HG03108 (cell line): Measurements from ENCODE around the gene CPM.

Experiments
- ATAC-seq: cut with Tn5 transposase; IDR thresholded peaks from one replicate; pipeline ENCODE4 v1.9.1; 2021; ENCODE audit warnings: moderate library complexity; ENCODE audit not compliant: unreplicated experiment

CPM gene

DNA sequence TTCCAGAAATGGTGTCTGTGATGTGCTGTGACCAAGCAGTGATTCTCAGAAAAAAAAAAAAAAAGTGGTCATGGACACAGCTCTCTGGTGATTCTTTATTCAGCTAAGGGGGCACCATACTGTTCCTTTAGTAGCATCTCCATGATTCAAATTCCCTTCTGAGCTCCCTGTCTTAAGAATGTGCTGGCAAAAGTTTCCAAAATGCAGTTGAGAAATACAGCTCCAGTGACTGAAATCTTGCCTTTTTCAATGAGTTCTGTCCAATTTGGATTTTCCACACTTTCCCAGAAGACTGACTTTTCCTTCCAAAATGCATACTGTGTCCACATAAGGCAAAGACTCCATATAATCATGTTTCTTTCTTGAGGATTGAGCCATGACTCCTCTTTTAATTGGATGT lies 24.3 kb upstream of the CPM start:
- no peak for ATAC-seq

- no peak for ATAC-seq
Measured at GRCh38 chr12:68956466-68956865, 23.5 kb upstream of the CPM start.

- ATAC-seq, result no peak
Measured at GRCh38 chr12:68954811-68955210, 21.8 kb upstream of the CPM start.

DNA sequence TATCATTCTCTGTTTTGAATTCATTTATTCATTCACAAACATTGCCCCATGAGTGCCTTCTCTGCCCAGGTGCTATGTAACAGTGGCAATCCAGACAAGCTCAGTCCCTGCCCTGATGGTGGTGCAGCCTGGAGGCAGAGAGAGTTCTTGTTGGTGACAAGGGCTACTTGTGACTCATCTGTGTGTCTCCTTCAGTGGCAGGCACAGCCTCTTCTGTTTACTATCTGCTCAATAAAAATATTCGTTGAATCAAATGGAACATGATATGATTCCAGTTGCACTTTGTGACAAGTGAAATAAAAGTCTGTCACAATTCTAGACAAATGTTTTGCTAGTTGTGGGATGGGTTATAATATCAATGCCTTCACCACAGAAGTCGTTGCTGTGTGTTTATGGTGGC lies 20.6 kb upstream of the CPM start:
- no peak for ATAC-seq

- no peak for ATAC-seq
Measured at GRCh38 chr12:68951652-68952051, 18.7 kb upstream of the CPM start.

DNA sequence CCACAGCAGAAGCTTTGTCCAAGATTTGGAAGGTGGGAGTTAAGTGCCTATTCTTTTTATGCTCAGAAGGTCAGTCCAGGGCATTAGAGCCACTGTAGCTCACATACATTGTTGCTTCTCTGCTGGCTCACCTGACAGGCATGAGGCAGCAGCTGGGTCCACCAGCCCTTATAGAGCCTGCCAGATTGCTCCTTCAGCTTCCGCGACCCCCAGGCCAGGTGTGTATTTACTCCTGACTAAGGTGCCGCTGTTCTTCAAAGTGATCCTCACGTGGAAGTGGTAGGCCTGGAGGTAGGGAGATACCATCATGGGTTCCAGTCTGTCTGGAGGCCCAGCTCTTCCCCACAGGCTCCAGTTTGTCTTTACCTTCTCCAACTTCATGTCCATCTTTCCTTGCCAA lies 17.5 kb upstream of the CPM start:
- no peak for ATAC-seq

DNA sequence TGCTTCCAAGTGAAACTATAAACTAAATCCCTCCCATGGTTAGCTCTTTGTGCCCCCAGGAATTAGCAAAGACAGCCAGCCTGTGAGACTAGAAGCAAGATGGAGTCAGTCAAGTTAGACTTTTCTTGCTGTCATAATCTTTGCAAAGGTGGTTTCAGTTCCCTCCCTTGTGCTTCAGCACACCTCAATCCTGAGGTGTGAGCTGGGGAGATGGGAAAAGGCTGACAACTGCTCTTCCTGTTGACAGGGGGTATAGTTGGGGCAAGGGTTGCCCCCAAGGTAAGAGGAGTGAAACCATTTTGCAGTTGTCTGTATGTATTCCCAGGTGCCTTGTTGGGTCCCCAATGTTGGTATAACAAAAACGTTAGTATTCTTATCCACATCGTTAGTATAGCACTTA lies 12.3 kb upstream of the CPM start:
- ATAC-seq, result no peak

- no peak for ATAC-seq
Measured at GRCh38 chr12:68944296-68945076, 11.5 kb upstream of the CPM start.

GRCh38 chr12:68943848-68944247 lies 10.9 kb upstream of the CPM start:
- ATAC-seq, result no peak

DNA sequence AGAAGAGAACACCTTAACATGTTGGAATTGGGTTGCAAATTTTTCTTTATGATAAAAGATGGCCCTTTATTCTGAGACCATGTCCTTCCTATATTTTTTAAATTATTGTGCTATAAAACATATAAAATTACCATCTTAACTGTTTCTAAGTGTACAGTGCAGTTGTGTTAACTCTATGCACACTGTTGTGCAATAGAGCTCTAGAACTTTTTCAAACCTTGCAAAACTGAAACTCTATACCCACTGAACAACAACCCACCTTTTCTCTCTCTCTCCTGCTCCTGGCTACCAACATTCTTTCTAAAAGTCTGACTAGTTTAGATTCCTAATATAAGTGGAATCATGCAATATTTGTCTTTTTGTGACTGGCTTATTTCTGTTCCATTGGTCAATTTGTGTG lies 7.8 kb upstream of the CPM start:
- no peak for ATAC-seq

GRCh38 chr12:68939505-68939904 lies 6.5 kb upstream of the CPM start:
- no peak for ATAC-seq

DNA sequence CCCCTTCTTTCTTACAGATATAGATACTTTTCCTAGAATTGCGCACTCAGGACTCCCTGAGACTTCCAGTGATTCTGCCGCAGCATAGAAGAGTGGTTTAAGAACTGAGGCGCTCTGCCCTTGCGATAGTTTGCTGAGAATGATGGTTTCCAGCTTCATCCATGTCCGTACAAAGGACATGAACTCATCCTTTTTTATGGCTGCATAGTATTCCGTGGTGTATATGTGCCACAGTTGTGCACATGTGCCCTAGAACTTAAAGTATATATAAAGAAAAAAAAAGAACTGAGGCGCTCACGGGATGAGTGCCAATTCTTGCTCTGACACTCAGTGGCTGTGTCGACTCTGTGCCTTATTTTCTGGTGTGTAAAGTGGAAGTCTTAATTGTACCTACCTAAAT lies 1.4 kb upstream of the CPM start:
- no peak for ATAC-seq

DNA sequence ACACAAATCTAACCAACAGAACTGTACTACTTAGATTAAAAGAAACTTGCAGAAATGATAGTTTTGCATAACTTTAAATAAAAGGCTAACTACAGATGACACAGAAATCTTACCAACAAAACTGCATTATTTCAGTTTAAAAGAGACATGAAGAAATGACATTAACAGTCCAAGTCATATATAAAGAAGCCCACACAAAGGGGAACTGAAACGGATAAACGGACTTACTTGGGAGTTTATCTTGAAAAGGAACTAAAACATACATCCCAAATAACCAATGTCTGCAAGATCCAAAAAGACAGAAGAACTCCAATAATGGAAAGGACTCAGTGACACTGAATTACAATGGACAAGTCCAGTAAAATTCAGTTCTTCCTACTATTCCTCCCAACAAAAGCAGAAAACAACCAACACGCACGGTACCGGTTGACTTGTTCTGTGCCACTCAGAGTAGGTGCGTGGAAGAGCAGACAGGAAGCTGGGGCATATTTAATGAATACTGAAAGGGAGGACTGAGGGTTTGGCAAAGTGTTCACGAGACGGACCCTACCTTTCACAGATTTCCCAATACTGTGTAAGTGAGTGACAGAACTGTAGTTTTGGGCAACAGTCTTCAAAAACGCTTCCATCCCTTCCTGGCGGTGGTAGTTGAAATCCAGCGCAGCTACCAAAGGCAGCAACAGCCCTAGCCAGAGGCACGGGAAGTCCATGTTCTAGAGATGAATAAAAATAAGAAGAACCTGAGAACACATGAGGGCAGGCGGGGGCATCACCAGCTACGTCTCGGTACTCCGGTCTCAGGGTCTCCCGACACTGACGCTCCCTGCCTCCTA lies 627 bp downstream of the CPM start:
- ATAC-seq, result peak; percentile 34

DNA sequence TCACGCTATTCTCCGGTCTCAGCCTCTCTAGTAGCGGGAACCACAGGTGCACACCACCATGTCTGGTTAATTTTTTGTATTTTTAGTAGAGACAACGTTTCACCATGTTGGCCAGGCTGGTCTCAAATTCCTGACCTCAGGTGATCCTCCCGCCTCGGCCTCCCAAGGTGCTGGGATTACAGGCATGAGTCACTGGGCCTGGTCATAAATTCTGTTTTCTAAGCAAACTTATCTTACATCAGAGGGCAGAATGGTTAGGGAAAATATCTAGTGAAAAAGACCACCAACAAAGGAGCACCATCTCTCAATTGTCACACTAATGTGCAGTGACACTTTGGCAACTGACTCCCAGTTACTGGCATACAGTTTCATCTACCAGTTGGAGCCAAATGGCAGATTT lies 2.8 kb downstream of the CPM start:
- no peak for ATAC-seq

DNA sequence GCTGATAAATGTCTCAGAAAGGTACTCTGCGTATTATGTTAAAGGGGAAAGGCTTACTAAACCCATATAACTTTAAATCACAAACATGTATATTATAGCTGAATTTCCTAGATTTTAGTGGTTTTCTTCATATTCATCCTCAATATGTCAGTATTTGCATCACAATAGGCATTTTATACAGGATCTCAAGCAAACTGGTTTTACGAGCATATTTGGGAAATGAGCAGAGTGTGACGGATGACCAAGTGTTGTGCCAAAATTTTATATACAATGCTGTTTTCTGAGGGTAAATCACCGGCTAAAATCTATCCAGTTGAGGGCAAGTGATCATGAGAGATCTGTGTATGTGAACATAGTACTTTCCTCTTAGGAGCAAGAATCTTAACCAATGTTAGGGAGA lies 8.4 kb downstream of the CPM start:
- ATAC-seq, result no peak

- ATAC-seq, result no peak
Measured at GRCh38 chr12:68919581-68920239, 13.3 kb downstream of the CPM start.

GRCh38 chr12:68918960-68919359 lies 14.0 kb downstream of the CPM start:
- no peak for ATAC-seq

DNA sequence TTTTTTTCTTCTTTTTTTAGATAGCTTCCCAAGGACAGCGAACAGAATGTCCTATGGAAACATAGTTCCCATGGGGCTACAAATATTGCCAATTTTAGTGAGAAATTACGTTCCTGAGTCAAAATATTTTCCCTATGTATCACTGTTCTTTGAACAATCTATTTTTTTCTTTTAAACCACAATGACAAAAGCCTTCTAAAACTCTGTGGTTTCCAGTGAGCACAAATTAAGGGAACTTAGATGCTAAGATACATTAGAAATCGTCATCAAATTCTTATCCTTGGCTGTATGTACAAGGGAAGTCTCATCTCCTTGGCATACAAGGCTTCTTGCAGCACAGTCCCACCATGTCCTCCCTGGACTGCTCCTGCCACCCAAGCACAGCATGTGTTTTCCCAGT lies 17.9 kb downstream of the CPM start:
- ATAC-seq, result no peak

- no peak for ATAC-seq
Measured at GRCh38 chr12:68913682-68914081, 19.3 kb downstream of the CPM start.

DNA sequence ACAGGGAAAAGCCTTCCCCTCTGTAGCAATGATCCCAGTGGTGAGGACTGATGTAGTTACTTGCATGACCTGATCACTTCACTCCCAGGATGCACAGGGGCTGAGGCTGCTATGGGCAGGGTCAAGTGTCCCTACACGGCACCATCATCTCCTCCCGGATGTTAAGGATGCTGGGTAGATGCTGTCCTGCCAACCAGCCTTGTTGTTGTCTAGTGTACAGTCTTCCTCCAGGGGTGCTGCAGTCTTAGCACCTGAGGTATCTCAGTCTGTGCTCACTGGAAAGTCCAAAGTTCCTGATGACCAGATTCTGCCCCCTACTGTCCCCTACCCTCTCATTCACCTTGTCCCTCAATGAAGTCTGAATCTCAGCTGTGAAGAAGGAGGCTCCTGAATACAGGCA lies 20.1 kb downstream of the CPM start:
- ATAC-seq, result no peak

- no peak for ATAC-seq
Measured at GRCh38 chr12:68911197-68911718, 21.7 kb downstream of the CPM start.

GRCh38 chr12:68910128-68910527 lies 22.8 kb downstream of the CPM start:
- no peak for ATAC-seq
